Measurements from ENCODE around the gene SPIRE2. TPM values are rescaled to one million over a fixed set of nuclear protein-coding genes. Genes with fewer than 3 reads are reported as not detected.
A peak's percentile ranks its signal among the peaks of the same experiment; 100 is the strongest.
"Not testable (repeated sequence)": the region's sequence is repeated elsewhere in the genome, so short reads cannot be mapped to it uniquely, and the experiment has no call there.

The SPIRE2 gene
- total RNA-seq, 1 experiment from 2014 or later, result 29.6 TPM

DNA sequence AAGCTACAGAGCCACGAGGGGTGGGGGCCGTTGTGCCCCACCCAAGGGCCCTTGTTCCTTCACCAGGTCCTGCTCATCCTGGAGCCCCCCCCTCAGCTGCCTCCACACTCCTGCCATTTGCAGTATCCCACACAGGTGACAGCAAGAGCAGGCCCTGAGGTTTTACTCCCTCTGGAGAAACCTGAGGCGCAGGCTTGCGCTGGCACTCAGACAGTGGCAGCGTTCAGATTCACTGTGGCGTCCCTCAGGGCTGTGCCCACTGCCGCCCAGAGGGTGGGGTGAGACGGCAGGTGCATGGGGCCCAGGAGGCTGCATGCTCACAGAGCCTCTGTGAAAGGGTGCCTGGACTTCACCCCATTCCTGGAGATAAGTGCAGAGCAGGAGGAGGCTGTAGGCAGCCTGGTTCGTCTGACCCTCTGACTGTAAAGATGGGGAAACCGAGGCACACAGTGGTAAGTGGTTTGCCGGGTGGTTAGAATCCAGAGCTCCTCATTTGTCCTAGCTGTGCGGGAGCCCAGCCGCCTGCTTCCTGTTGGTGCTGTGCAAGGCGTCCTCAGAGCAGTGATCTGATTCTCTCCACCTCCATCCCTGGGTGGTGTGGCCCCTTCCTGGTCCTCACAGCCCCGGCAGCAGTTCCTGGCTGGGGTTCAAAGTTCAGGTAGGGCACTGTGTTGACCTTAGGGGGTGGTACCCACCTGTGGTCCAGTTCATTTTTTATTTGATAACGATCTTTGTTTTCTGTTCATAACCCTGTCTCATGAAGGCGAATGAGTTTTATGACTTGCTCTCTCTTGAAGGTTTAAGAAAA is 1.6 kb downstream of the SPIRE2 start:
- no peaks in the 10 kb centered on the region for H3K9me3 Mint-ChIP-seq (ENCODE audit: unreplicated experiment)

DNA sequence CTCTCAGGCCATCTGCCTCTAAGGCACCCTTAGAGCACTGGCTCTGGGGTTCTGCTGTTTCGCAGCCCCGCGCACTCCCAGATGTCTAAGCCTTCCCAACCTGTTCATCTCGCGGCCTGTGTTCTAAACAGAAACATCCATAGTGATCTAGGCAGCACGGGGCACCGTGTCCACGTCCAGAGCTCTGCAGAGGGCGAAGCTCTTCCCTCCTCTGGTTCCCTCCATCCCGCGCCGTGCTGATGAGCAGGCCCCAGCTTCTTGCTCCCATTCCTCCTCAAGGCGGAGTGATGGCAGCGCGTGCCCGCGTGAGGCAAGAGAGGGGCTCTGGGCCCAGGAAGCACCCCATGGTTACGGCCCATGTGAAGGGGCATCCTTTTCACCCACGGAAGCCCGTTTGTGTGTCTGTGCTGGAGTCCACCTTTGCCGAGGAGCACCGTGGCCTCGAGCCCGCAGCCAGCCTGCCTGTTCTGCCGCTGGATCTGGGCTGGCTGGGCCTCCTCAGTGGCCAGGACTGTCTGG is 3.6 kb downstream of the SPIRE2 start:
- Mint-ChIP-seq H3K27ac (ENCODE audit: unreplicated experiment) (no peak overlapping the region), H3K36me3 (ENCODE audit: insufficient read depth, unreplicated experiment) (peaks cover 37% of the 10 kb centered on the region), H3K4me1 (ENCODE audit: low read depth, unreplicated experiment) (peaks cover 9% of the 10 kb centered on the region), H3K9me3 (ENCODE audit: unreplicated experiment) (no peaks in the 10 kb centered on the region), H3K27me3 (ENCODE audit: insufficient read depth, unreplicated experiment) (no peaks in the 10 kb centered on the region), H3K4me3 (ENCODE audit: unreplicated experiment) (no peak overlapping the region)
- no peak overlapping the region for H3K4me3 ChIP-seq (ENCODE audit: low read depth, low read length)
- H3K4me1 ChIP-seq, result peaks cover 23% of the 10 kb centered on the region
- TF ChIP-seq, protein P1, sequence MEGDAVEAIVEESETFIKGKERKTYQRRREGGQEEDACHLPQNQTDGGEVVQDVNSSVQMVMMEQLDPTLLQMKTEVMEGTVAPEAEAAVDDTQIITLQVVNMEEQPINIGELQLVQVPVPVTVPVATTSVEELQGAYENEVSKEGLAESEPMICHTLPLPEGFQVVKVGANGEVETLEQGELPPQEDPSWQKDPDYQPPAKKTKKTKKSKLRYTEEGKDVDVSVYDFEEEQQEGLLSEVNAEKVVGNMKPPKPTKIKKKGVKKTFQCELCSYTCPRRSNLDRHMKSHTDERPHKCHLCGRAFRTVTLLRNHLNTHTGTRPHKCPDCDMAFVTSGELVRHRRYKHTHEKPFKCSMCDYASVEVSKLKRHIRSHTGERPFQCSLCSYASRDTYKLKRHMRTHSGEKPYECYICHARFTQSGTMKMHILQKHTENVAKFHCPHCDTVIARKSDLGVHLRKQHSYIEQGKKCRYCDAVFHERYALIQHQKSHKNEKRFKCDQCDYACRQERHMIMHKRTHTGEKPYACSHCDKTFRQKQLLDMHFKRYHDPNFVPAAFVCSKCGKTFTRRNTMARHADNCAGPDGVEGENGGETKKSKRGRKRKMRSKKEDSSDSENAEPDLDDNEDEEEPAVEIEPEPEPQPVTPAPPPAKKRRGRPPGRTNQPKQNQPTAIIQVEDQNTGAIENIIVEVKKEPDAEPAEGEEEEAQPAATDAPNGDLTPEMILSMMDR (IDR thresholded peaks at IDR 0.05; ENCODE audit: insufficient read depth in 1 of 2, low read depth in 1 of 2, low read length in 1 of 2, severe bottlenecking in 1 of 2, unreplicated experiment in 1 of 2), result no peak
- ChIA-PET POLR2A (no interaction called here), CTCF (no interaction called here)
- peaks cover 11% of the 10 kb centered on the region for H3K36me3 ChIP-seq (ENCODE audit: control insufficient read depth, insufficient read depth, low read length)
- H3K9me3 ChIP-seq, result peaks cover 3% of the 10 kb centered on the region; the same call in 1 of the 2 replicates
- no TSS peak for BruUV-seq (replicated peaks)
- intact Hi-C loops (cut with micrococcal nuclease; ENCODE audit: unreplicated experiment), result no loop called here
- no peaks in the 10 kb centered on the region for H3K27me3 ChIP-seq (replicated peaks; ENCODE audit: control insufficient read depth, insufficient read depth, low read length)
- DNase-seq, result no peak

More for the DNA sequence above, 1.6 kb downstream of the SPIRE2 start:
- POLR2A ChIA-PET, result interaction anchor here (1.0 to 2.9 kb wide), 3 partner anchors 8 to 93 kb away, joined by 5 to 17 read pairs (median 9); partner anchors contain the start of gene TUBB3
- Mint-ChIP-seq H3K27me3 (ENCODE audit: insufficient read depth, unreplicated experiment) (no peaks in the 10 kb centered on the region), H3K27ac (ENCODE audit: unreplicated experiment) (no peak overlapping the region), H3K4me1 (ENCODE audit: low read depth, unreplicated experiment) (peaks cover 9% of the 10 kb centered on the region), H3K36me3 (ENCODE audit: insufficient read depth, unreplicated experiment) (peaks cover 30% of the 10 kb centered on the region), H3K4me3 (ENCODE audit: unreplicated experiment) (peak overlapping the region; percentile 62)
- peaks cover 3% of the 10 kb centered on the region; the same call in 1 of the 2 replicates for H3K9me3 ChIP-seq
- intact Hi-C loops (cut with micrococcal nuclease; ENCODE audit: unreplicated experiment), result loop anchor here (1.0 to 10.0 kb wide), 2 partner anchors 7 to 95 kb away; partner anchors contain the start of gene TUBB3
- BruUV-seq (replicated peaks), result no TSS peak
- CTCF ChIA-PET, result interaction anchor here (0.8 to 1.2 kb wide), 3 partner anchors 13 to 43 kb away, joined by 3 to 8 read pairs (median 3); partner anchors contain the start of genes FANCA and TCF25
- peak overlapping the region; percentile 76 for H3K4me3 ChIP-seq (ENCODE audit: low read depth, low read length)
- peaks cover 6% of the 10 kb centered on the region for H3K36me3 ChIP-seq (ENCODE audit: control insufficient read depth, insufficient read depth, low read length)
- no peak for DNase-seq
- no peaks in the 10 kb centered on the region for H3K27me3 ChIP-seq (replicated peaks; ENCODE audit: control insufficient read depth, insufficient read depth, low read length)
- peaks cover 28% of the 10 kb centered on the region for H3K4me1 ChIP-seq
- TF ChIP-seq, protein P1 (IDR thresholded peaks at IDR 0.05; ENCODE audit: insufficient read depth in 1 of 2, low read depth in 1 of 2, low read length in 1 of 2, severe bottlenecking in 1 of 2, unreplicated experiment in 1 of 2), result no peak

DNA sequence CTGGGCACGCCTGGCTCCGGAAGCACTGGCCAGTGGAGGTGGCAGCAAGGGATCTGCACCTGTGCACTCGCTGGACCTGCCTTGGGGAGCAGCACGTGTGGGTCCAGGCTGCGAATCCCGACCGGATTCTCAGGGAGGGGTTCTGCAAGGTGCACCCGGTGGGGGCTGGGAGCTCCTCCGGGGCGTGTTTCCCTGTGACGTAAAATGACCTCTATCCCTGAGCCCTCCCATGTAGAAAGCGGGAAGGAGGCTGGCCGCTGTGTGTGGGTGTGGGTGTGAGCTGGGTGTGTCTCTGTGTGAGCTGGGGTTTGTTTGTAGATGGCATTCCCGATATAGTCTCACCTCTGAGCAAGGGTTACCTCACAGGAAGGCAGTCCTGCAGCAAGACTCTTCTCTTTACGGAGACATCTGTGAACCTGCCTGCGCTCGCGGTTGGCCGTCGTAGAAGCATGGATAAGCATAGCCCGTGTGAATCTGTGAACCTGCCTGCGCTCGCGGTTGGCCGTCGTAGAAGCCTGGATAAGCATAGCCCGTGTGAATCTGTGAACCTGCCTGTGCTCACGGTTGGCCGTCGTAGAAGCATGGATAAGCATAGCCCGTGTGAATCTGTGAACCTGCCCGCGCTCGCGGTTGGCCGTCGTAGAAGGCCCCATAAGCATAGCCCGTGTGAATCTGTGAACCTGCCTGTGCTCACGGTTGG is 5.5 kb downstream of the SPIRE2 start:
- H3K4me1 Mint-ChIP-seq (ENCODE audit: low read depth, unreplicated experiment); CTCF ChIA-PET; H3K27me3 ChIP-seq (replicated peaks; ENCODE audit: control insufficient read depth, insufficient read depth, low read length); intact Hi-C loops (cut with micrococcal nuclease; ENCODE audit: unreplicated experiment); H3K4me3 Mint-ChIP-seq (ENCODE audit: unreplicated experiment); H3K4me3 ChIP-seq (ENCODE audit: low read depth, low read length); H3K27ac Mint-ChIP-seq (ENCODE audit: unreplicated experiment); H3K9me3 Mint-ChIP-seq (ENCODE audit: unreplicated experiment); BruUV-seq (replicated peaks); H3K9me3 ChIP-seq; H3K27me3 Mint-ChIP-seq (ENCODE audit: insufficient read depth, unreplicated experiment): not testable (repeated sequence)
- Histone ChIP-seq H3K36me3 (ENCODE audit: control insufficient read depth, insufficient read depth, low read length) (peaks cover 11% of the 10 kb centered on the region), H3K4me1 (peaks cover 34% of the 10 kb centered on the region)
- H3K36me3 Mint-ChIP-seq (ENCODE audit: insufficient read depth, unreplicated experiment), result peaks cover 41% of the 10 kb centered on the region
- POLR2A ChIA-PET, result interaction anchor here (0.5 to 0.6 kb wide), 2 partner anchors 11 to 17 kb away, joined by 3 to 5 read pairs; partner anchors contain the start of gene FANCA
- DNase-seq, result peak; percentile 38 to 67

DNA sequence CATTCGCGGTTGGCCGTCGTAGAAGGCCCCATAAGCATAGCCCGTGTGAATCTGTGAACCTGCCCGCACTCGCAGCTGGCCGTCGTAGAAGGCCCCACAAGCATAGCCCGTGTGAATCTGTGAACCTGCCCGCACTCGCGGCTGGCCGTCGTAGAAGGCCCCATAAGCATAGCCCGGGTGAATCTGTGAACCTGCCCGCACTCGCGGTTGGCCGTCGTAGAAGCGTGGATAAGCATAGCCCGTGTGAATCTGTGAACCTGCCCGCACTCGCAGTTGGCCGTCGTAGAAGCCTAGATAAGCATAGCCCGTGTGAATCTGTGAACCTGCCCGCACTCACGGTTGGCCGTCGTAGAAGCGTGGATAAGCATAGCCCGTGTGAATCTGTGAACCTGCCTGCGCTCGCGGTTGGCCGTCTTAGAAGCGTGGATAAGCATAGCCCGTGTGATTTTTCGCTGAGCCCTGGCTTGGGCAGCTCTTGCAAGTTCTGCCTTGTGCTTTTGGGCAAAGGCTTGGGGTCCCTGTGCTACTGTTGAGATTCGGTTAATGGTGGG is 6.6 kb downstream of the SPIRE2 start:
- intact Hi-C loops (cut with micrococcal nuclease; ENCODE audit: unreplicated experiment); DNase-seq; POLR2A ChIA-PET; H3K27me3 Mint-ChIP-seq (ENCODE audit: insufficient read depth, unreplicated experiment); CTCF ChIA-PET; H3K4me3 ChIP-seq (ENCODE audit: low read depth, low read length); H3K9me3 Mint-ChIP-seq (ENCODE audit: unreplicated experiment); BruUV-seq (replicated peaks); H3K9me3 ChIP-seq; H3K4me3 Mint-ChIP-seq (ENCODE audit: unreplicated experiment); H3K27me3 ChIP-seq (replicated peaks; ENCODE audit: control insufficient read depth, insufficient read depth, low read length); H3K27ac Mint-ChIP-seq (ENCODE audit: unreplicated experiment); H3K4me1 Mint-ChIP-seq (ENCODE audit: low read depth, unreplicated experiment): not testable (repeated sequence)
- peaks cover 10% of the 10 kb centered on the region for H3K36me3 ChIP-seq (ENCODE audit: control insufficient read depth, insufficient read depth, low read length)
- peaks cover 44% of the 10 kb centered on the region for H3K36me3 Mint-ChIP-seq (ENCODE audit: insufficient read depth, unreplicated experiment)
- peaks cover 24% of the 10 kb centered on the region for H3K4me1 ChIP-seq

DNA sequence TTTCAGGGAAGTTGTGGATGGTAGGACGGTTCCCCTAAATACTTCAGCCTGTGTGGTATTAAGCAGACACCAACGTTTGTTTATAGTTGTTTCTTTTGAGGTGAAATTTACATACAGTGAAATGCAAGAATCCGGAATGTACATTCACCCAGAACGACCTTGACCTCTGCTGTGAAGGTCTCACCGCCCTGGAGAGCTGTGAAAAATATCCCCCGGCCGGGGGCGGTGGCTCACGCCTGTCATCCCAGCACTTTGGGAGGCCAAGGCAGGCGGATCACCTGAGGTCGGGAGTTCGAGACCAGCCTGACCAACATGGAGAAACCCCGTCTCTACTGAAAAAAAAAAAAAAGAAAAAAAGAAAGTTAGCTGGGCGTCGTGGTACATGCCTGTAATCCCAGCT is 8.2 kb downstream of the SPIRE2 start:
- H3K4me3 Mint-ChIP-seq (ENCODE audit: unreplicated experiment); POLR2A ChIA-PET; H3K27ac Mint-ChIP-seq (ENCODE audit: unreplicated experiment); H3K9me3 Mint-ChIP-seq (ENCODE audit: unreplicated experiment); H3K4me1 Mint-ChIP-seq (ENCODE audit: low read depth, unreplicated experiment); H3K27me3 Mint-ChIP-seq (ENCODE audit: insufficient read depth, unreplicated experiment); CTCF ChIA-PET; DNase-seq; H3K27me3 ChIP-seq (replicated peaks; ENCODE audit: control insufficient read depth, insufficient read depth, low read length); H3K4me3 ChIP-seq (ENCODE audit: low read depth, low read length); BruUV-seq (replicated peaks); H3K9me3 ChIP-seq: not testable (repeated sequence)
- Histone ChIP-seq H3K4me1 (peaks cover 18% of the 10 kb centered on the region), H3K36me3 (ENCODE audit: control insufficient read depth, insufficient read depth, low read length) (peaks cover 10% of the 10 kb centered on the region)
- intact Hi-C loops (cut with micrococcal nuclease; ENCODE audit: unreplicated experiment), result loop anchor here (2.0 kb wide), 1 partner anchor 24 kb away; no protein-coding TSS in a partner anchor
- H3K36me3 Mint-ChIP-seq (ENCODE audit: insufficient read depth, unreplicated experiment), result peaks cover 37% of the 10 kb centered on the region

Measured in Caco-2 (cell line).